HepG2 (cell line): ENCODE data around the gene IL1RAPL2.

ENCODE experiments used
- AGO1 ChIP-seq: fragments of 200-400 bp; formaldehyde crosslinking; IDR thresholded peaks from 2 replicates; pipeline ENCODE4 v1.6.1; 2017; ENCODE audit warnings: mild to moderate bottlenecking, low read depth, low read length, moderate library complexity; ENCODE audit not compliant: poor library complexity, severe bottlenecking
- EZH2 ChIP-seq: conservative IDR thresholded peaks from 2 replicates; pipeline ENCODE4 v1.6.1; 2012; ENCODE audit warnings: mild to moderate bottlenecking, low read depth, low read length, moderate library complexity
- FOSL2 ChIP-seq: sonication (generic); formaldehyde crosslinking; IDR thresholded peaks from 2 replicates; pipeline ENCODE4 v1.4.0; 2020; ENCODE audit warnings: missing genetic modification reagents
- KLF12 ChIP-seq: sonication (generic); formaldehyde crosslinking; IDR thresholded peaks from 2 replicates; pipeline ENCODE4 v1.4.0; 2020; ENCODE audit warnings: missing genetic modification reagents, borderline replicate concordance
- PRMT3 ChIP-seq: sonication (generic); formaldehyde crosslinking; IDR thresholded peaks from 2 replicates; pipeline ENCODE4 v1.8.1; 2022; ENCODE audit warnings: low read depth, mild to moderate bottlenecking, moderate library complexity, missing genetic modification reagents, borderline replicate concordance
- RFX3 ChIP-seq: IDR thresholded peaks from 2 replicates; pipeline ENCODE4 v1.6.1; 2016; ENCODE audit warnings: missing biosample characterization, missing genetic modification reagents
- SMAD3 ChIP-seq: sonication (generic); formaldehyde crosslinking; IDR thresholded peaks from 2 replicates; pipeline ENCODE4 v1.4.0; 2020; ENCODE audit warnings: missing genetic modification reagents
- ZFP36 ChIP-seq: fragments of 150-350 bp; IDR thresholded peaks from 2 replicates; pipeline ENCODE4 v1.6.1; 2018; ENCODE audit warnings: borderline replicate concordance, low read length, low read depth; ENCODE audit not compliant: partially characterized antibody
- ZNF777 ChIP-seq: sonication (generic); formaldehyde crosslinking; IDR thresholded peaks from 2 replicates; pipeline ENCODE4 v1.4.0; 2020; ENCODE audit warnings: missing genetic modification reagents
- TF ChIP-seq, protein P1 (sequence below): sonication (generic); formaldehyde crosslinking; IDR thresholded peaks from 2 replicates; pipeline ENCODE4 v1.4.0; 2020; ENCODE audit warnings: low read depth, mild to moderate bottlenecking, missing genetic modification reagents
- TF ChIP-seq, protein P2 (sequence below): sonication (generic); formaldehyde crosslinking; IDR thresholded peaks from 2 replicates; pipeline ENCODE4 v1.9.0; 2022; ENCODE audit warnings: missing genetic modification reagents, mild to moderate bottlenecking, borderline replicate concordance
- TF ChIP-seq, protein P3 (sequence below): sonication (generic); formaldehyde crosslinking; IDR thresholded peaks from 2 replicates; pipeline ENCODE4 v1.4.0; 2020; ENCODE audit warnings: mild to moderate bottlenecking, missing genetic modification reagents
- TF ChIP-seq, protein P4 (sequence below): IDR thresholded peaks from 2 replicates; pipeline ENCODE4 v1.6.1; 2016

DNA sequence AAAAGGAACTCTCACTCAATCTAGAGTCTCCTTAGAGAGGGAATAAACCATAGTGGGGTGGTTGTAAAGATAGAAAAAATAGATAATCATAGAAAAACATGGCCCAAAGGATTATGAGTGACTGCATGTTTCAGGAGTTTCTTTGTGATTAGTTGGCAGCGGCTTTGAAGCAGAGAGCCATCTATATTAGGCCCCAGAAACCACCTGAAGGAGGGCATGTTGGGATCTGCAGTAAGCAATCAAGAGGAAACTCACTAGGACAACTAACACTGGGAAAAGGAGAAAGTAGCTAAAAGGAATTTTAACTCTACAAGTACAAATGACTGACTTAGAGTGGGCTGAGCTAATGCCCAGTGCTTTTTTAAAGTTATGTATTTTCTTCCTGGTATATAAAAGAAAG lies 987.1 kb downstream of the IL1RAPL2 start:
- TF ChIP-seq EZH2: no peak
- TF ChIP-seq, protein P1, sequence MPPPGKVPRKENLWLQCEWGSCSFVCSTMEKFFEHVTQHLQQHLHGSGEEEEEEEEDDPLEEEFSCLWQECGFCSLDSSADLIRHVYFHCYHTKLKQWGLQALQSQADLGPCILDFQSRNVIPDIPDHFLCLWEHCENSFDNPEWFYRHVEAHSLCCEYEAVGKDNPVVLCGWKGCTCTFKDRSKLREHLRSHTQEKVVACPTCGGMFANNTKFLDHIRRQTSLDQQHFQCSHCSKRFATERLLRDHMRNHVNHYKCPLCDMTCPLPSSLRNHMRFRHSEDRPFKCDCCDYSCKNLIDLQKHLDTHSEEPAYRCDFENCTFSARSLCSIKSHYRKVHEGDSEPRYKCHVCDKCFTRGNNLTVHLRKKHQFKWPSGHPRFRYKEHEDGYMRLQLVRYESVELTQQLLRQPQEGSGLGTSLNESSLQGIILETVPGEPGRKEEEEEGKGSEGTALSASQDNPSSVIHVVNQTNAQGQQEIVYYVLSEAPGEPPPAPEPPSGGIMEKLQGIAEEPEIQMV (CRISPR knock-in tag): no peak
- TF ChIP-seq RFX3 (CRISPR knock-in tag): no peak
- TF ChIP-seq AGO1: no peak
- no peak for TF ChIP-seq SMAD3 (CRISPR knock-in tag)
- TF ChIP-seq, protein P2, sequence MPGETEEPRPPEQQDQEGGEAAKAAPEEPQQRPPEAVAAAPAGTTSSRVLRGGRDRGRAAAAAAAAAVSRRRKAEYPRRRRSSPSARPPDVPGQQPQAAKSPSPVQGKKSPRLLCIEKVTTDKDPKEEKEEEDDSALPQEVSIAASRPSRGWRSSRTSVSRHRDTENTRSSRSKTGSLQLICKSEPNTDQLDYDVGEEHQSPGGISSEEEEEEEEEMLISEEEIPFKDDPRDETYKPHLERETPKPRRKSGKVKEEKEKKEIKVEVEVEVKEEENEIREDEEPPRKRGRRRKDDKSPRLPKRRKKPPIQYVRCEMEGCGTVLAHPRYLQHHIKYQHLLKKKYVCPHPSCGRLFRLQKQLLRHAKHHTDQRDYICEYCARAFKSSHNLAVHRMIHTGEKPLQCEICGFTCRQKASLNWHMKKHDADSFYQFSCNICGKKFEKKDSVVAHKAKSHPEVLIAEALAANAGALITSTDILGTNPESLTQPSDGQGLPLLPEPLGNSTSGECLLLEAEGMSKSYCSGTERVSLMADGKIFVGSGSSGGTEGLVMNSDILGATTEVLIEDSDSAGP (CRISPR knock-in tag): no peak
- no peak for TF ChIP-seq ZFP36
- no peak for TF ChIP-seq FOSL2 (CRISPR knock-in tag)
- no peak for TF ChIP-seq ZNF777
- TF ChIP-seq, protein P3, sequence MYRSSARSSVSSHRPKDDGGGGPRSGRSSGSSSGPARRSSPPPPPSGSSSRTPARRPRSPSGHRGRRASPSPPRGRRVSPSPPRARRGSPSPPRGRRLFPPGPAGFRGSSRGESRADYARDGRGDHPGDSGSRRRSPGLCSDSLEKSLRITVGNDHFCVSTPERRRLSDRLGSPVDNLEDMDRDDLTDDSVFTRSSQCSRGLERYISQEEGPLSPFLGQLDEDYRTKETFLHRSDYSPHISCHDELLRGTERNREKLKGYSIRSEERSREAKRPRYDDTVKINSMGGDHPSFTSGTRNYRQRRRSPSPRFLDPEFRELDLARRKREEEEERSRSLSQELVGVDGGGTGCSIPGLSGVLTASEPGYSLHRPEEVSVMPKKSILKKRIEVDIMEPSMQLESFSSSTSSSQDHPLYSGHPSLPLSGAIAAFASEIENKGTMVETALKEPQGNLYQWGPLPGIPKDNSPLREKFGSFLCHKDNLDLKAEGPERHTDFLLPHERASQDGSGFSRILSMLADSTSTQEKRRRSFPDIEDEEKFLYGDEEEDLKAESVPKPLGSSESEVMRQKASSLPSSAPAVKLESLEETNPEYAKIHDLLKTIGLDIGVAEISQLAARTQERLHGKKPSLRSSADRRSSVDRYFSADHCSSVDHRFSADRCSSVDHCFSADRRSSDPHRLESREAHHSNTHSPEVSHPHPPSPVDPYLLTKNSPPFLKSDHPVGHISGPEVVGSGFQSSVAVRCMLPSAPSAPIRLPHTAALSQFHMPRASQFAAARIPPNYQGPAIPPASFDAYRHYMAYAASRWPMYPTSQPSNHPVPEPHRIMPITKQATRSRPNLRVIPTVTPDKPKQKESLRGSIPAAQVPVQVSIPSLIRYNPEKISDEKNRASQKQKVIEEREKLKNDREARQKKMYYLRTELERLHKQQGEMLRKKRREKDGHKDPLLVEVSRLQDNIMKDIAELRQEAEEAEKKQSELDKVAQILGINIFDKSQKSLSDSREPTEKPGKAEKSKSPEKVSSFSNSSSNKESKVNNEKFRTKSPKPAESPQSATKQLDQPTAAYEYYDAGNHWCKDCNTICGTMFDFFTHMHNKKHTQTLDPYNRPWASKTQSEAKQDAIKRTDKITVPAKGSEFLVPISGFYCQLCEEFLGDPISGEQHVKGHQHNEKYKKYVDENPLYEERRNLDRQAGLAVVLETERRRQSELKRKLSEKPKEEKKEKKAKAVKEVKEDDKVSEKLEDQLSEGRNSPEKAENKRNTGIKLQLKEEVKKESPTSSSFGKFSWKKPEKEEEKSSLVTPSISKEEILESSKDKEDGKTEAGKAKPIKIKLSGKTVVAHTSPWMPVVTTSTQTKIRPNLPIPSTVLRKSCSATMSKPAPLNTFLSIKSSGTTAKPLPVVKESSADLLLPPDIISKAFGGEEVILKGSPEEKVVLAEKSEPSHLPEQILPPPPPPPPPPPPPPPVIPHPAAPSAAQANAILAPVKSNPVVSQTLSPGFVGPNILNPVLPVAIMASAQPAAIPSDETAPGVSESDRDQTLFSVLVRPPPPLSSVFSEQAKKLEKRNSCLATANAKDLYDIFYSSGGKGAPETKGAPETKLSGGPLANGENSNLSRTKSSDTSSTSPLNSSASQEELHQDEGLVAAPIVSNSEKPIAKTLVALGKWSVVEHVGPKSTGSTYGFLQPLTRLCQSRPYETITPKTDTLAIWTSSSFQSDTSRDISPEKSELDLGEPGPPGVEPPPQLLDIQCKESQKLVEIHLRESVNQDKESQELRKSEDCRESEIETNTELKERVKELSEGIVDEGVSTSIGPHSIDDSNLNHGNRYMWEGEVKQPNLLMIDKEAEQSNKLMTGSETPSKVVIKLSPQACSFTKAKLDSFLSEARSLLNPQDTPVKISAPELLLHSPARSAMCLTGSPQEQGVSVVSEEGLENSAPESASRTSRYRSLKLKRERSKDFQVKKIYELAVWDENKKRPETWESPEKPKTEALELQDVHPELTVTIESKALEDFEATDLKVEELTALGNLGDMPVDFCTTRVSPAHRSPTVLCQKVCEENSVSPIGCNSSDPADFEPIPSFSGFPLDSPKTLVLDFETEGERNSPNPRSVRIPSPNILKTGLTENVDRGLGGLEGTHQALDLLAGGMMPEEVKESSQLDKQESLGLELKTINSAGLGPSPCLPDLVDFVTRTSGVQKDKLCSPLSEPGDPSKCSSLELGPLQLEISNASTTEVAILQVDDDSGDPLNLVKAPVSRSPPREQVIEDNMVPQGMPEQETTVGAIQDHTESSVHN (CRISPR knock-in tag): no peak
- no peak for TF ChIP-seq KLF12 (CRISPR knock-in tag)
- TF ChIP-seq, protein P4, sequence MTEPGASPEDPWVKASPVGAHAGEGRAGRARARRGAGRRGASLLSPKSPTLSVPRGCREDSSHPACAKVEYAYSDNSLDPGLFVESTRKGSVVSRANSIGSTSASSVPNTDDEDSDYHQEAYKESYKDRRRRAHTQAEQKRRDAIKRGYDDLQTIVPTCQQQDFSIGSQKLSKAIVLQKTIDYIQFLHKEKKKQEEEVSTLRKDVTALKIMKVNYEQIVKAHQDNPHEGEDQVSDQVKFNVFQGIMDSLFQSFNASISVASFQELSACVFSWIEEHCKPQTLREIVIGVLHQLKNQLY (CRISPR knock-in tag): no peak
- no peak for TF ChIP-seq PRMT3 (CRISPR knock-in tag)
